ENCODE data around the gene LALBA. TPM values are rescaled to one million over a fixed set of nuclear protein-coding genes. Genes with fewer than 3 reads are reported as not detected.
"Not testable (repeated sequence)": the region's sequence is repeated elsewhere in the genome, so short reads cannot be mapped to it uniquely, and the experiment has no call there.

Gene LALBA
- total and polyA plus RNA-seq, 9 of the 15 experiments (the other 6 are each of a cell fraction or from before 2014, with no cell fraction given), result 0.21 TPM; not detected in 8

- POLR2A ChIA-PET, FAIRE-seq: not testable (repeated sequence)
Observed at GRCh38 chr12:48520381-48520780, 49.5 kb downstream of the LALBA start.

More at GRCh38 chr12:48520381-48520780, 49.5 kb downstream of the LALBA start:
- H3K9ac ChIP-seq (ENCODE audit: insufficient read depth in 1 of 2, low read depth in 2 of 2, low read length in 2 of 2); ATAC-seq; DNase-seq (ENCODE audit: extremely low read depth in 1 of 4, low spot score in 3 of 4); in situ Hi-C loops (cut with MboI); H4K20me1 ChIP-seq (replicated peaks; ENCODE audit: control insufficient read depth, insufficient read depth, low read length); H3K27ac ChIP-seq (ENCODE audit: extremely low read depth, low read depth, low read length); H3K9me3 ChIP-seq (replicated peaks; ENCODE audit: control insufficient read depth, insufficient read depth, low read depth, low read length); H3K4me2 ChIP-seq (ENCODE audit: insufficient read depth, low read length); H3K79me2 ChIP-seq (ENCODE audit: control insufficient read depth, insufficient read depth, low read length); H3K9me1 ChIP-seq (ENCODE audit: control insufficient read depth, insufficient read depth, low read length); H3K27me3 ChIP-seq (ENCODE audit: control insufficient read depth in 2 of 2, insufficient read depth in 2 of 2, low read length in 2 of 2); CTCF ChIA-PET (ENCODE audit: low intra/inter-chr PET ratio); H3K36me3 ChIP-seq (ENCODE audit: control insufficient read depth, insufficient read depth, low read length); intact Hi-C loops (cut with micrococcal nuclease); BruUV-seq (replicated peaks); H2AFZ ChIP-seq (ENCODE audit: low read depth, low read length); H3K4me3 ChIP-seq; H3K4me1 ChIP-seq (replicated peaks in 1 of 2; ENCODE audit: control insufficient read depth in 2 of 2, insufficient read depth in 2 of 2, low read length in 2 of 2): not testable (repeated sequence)
- 0% methylated on average over 2 of the region's 24 CpGs for WGBS (ENCODE audit: insufficient coverage, low coverage, missing lambda C conversion rate)

Other genes with a start within 250 kb of the LALBA start
Only the 7 nearest of the 8 such genes appear.
- gene ZNF641, start 219.1 kb downstream of the LALBA start, total RNA-seq (2014; rRNA removed), result 11.3 and 12.2 TPM in 2 replicates
- 10.5 and 12.3 TPM in 2 replicates for gene ZNF641, start 219.1 kb downstream of the LALBA start, total RNA-seq (2014; rRNA removed; fragmentation: Illumina TruSeq; extraction: Trizol)
- 13.6 and 15.6 TPM in 2 replicates for gene ZNF641, start 219.1 kb downstream of the LALBA start, total RNA-seq (2015; rRNA removed; fragmentation: Illumina TruSeq; extraction: Trizol)
- gene ZNF641, start 219.1 kb downstream of the LALBA start, total RNA-seq (2021), result 10.3 and 13.2 TPM in 2 replicates
- 3.4 and 9.2 TPM in 2 replicates for gene ZNF641, start 219.1 kb downstream of the LALBA start, polyA plus RNA-seq (2011; rRNA removed)
- 8.8 and 10.8 TPM in 2 replicates for gene ZNF641, start 219.1 kb downstream of the LALBA start, polyA plus RNA-seq (2014; fragmentation: Illumina TruSeq; extraction: Trizol)
- 1 to 10 TPM; 2.5 to 3.0 TPM for gene ZNF641, start 219.1 kb downstream of the LALBA start, polyA plus RNA-seq (2014; fragmentation: Nextera tagmentation; extraction: Ambion mirVana)
- gene ZNF641, start 219.1 kb downstream of the LALBA start, polyA plus RNA-seq (2014; rRNA removed), result 6.9 and 7.4 TPM in 2 replicates
- gene ANP32D, start 97.5 kb downstream of the LALBA start, total RNA-seq (2014; rRNA removed), result not detected in 2 replicates
- not detected in 2 replicates for gene ANP32D, start 97.5 kb downstream of the LALBA start, total RNA-seq (2014; rRNA removed; fragmentation: Illumina TruSeq; extraction: Trizol)
- gene ANP32D, start 97.5 kb downstream of the LALBA start, total RNA-seq (2015; rRNA removed; fragmentation: Illumina TruSeq; extraction: Trizol), result not detected in 2 replicates
- gene ANP32D, start 97.5 kb downstream of the LALBA start, total RNA-seq (2021), result not detected in 2 replicates
- not detected in 2 replicates for gene ANP32D, start 97.5 kb downstream of the LALBA start, polyA plus RNA-seq (2011; rRNA removed)
- not detected in 2 replicates for gene ANP32D, start 97.5 kb downstream of the LALBA start, polyA plus RNA-seq (2014; fragmentation: Illumina TruSeq; extraction: Trizol)
- gene ANP32D, start 97.5 kb downstream of the LALBA start, polyA plus RNA-seq (2014; fragmentation: Nextera tagmentation; extraction: Ambion mirVana), result not detected
- gene ANP32D, start 97.5 kb downstream of the LALBA start, polyA plus RNA-seq (2014; rRNA removed), result not detected in 2 replicates
- not detected in 2 replicates for gene C12orf54, start 87.5 kb downstream of the LALBA start, total RNA-seq (2014; rRNA removed)
- gene C12orf54, start 87.5 kb downstream of the LALBA start, total RNA-seq (2014; rRNA removed; fragmentation: Illumina TruSeq; extraction: Trizol), result not detected in 2 replicates
- gene C12orf54, start 87.5 kb downstream of the LALBA start, total RNA-seq (2015; rRNA removed; fragmentation: Illumina TruSeq; extraction: Trizol), result not detected in 2 replicates
- gene C12orf54, start 87.5 kb downstream of the LALBA start, total RNA-seq (2021), result not detected in 2 replicates
- gene C12orf54, start 87.5 kb downstream of the LALBA start, polyA plus RNA-seq (2011; rRNA removed), result not detected in 2 replicates
- not detected in 2 replicates for gene C12orf54, start 87.5 kb downstream of the LALBA start, polyA plus RNA-seq (2014; fragmentation: Illumina TruSeq; extraction: Trizol)
- not detected for gene C12orf54, start 87.5 kb downstream of the LALBA start, polyA plus RNA-seq (2014; fragmentation: Nextera tagmentation; extraction: Ambion mirVana)
- not detected in 2 replicates for gene C12orf54, start 87.5 kb downstream of the LALBA start, polyA plus RNA-seq (2014; rRNA removed)
- gene OR8S1, start 44.4 kb downstream of the LALBA start, total RNA-seq (2014; rRNA removed), result not detected in 2 replicates
- gene OR8S1, start 44.4 kb downstream of the LALBA start, total RNA-seq (2014; rRNA removed; fragmentation: Illumina TruSeq; extraction: Trizol), result not detected in 2 replicates
- not detected in 2 replicates for gene OR8S1, start 44.4 kb downstream of the LALBA start, total RNA-seq (2015; rRNA removed; fragmentation: Illumina TruSeq; extraction: Trizol)
- gene OR8S1, start 44.4 kb downstream of the LALBA start, total RNA-seq (2021), result not detected in 2 replicates
- gene OR8S1, start 44.4 kb downstream of the LALBA start, polyA plus RNA-seq (2011; rRNA removed), result not detected in 2 replicates
- gene OR8S1, start 44.4 kb downstream of the LALBA start, polyA plus RNA-seq (2014; fragmentation: Illumina TruSeq; extraction: Trizol), result not detected in 2 replicates
- not detected for gene OR8S1, start 44.4 kb downstream of the LALBA start, polyA plus RNA-seq (2014; fragmentation: Nextera tagmentation; extraction: Ambion mirVana)
- not detected in 2 replicates for gene OR8S1, start 44.4 kb downstream of the LALBA start, polyA plus RNA-seq (2014; rRNA removed)
- gene KANSL2, start 112.2 kb upstream of the LALBA start, total RNA-seq (2014; rRNA removed), result 41.1 and 43.8 TPM in 2 replicates
- 65.0 and 70.3 TPM in 2 replicates for gene KANSL2, start 112.2 kb upstream of the LALBA start, total RNA-seq (2014; rRNA removed; fragmentation: Illumina TruSeq; extraction: Trizol)
- gene KANSL2, start 112.2 kb upstream of the LALBA start, total RNA-seq (2015; rRNA removed; fragmentation: Illumina TruSeq; extraction: Trizol), result 48.1 and 55.4 TPM in 2 replicates
- gene KANSL2, start 112.2 kb upstream of the LALBA start, total RNA-seq (2021), result 43.6 and 44.8 TPM in 2 replicates
- 60.3 and 63.9 TPM in 2 replicates for gene KANSL2, start 112.2 kb upstream of the LALBA start, polyA plus RNA-seq (2011; rRNA removed)
- gene KANSL2, start 112.2 kb upstream of the LALBA start, polyA plus RNA-seq (2014; fragmentation: Illumina TruSeq; extraction: Trizol), result 45.6 and 48.5 TPM in 2 replicates
- gene KANSL2, start 112.2 kb upstream of the LALBA start, polyA plus RNA-seq (2014; fragmentation: Nextera tagmentation; extraction: Ambion mirVana), result 10 to 100 TPM; 80.0 to 89.8 TPM
- 51.6 and 57.6 TPM in 2 replicates for gene KANSL2, start 112.2 kb upstream of the LALBA start, polyA plus RNA-seq (2014; rRNA removed)
- 17.1 and 24.0 TPM in 2 replicates for gene CCNT1, start 146.7 kb upstream of the LALBA start, total RNA-seq (2014; rRNA removed)
- gene CCNT1, start 146.7 kb upstream of the LALBA start, total RNA-seq (2014; rRNA removed; fragmentation: Illumina TruSeq; extraction: Trizol), result 51.0 and 60.3 TPM in 2 replicates
- 37.6 and 39.0 TPM in 2 replicates for gene CCNT1, start 146.7 kb upstream of the LALBA start, total RNA-seq (2015; rRNA removed; fragmentation: Illumina TruSeq; extraction: Trizol)
- gene CCNT1, start 146.7 kb upstream of the LALBA start, total RNA-seq (2021), result 52.4 and 53.9 TPM in 2 replicates
- gene CCNT1, start 146.7 kb upstream of the LALBA start, polyA plus RNA-seq (2011; rRNA removed), result 44.4 and 49.7 TPM in 2 replicates
- gene CCNT1, start 146.7 kb upstream of the LALBA start, polyA plus RNA-seq (2014; fragmentation: Illumina TruSeq; extraction: Trizol), result 27.1 and 33.4 TPM in 2 replicates
- gene CCNT1, start 146.7 kb upstream of the LALBA start, polyA plus RNA-seq (2014; fragmentation: Nextera tagmentation; extraction: Ambion mirVana), result 10 to 100 TPM in 1 of 2 experiments, 1 to 10 TPM in 1; 9.7 to 10.5 TPM
- gene CCNT1, start 146.7 kb upstream of the LALBA start, polyA plus RNA-seq (2014; rRNA removed), result 18.2 and 18.5 TPM in 2 replicates
- 0.33 and 0.41 TPM in 2 replicates for gene ADCY6, start 219.0 kb upstream of the LALBA start, total RNA-seq (2014; rRNA removed)
- 0.19 and 0.33 TPM in 2 replicates for gene ADCY6, start 219.0 kb upstream of the LALBA start, total RNA-seq (2014; rRNA removed; fragmentation: Illumina TruSeq; extraction: Trizol)
- gene ADCY6, start 219.0 kb upstream of the LALBA start, total RNA-seq (2015; rRNA removed; fragmentation: Illumina TruSeq; extraction: Trizol), result 0.34 and 0.54 TPM in 2 replicates
- 0.87 and 1.0 TPM in 2 replicates for gene ADCY6, start 219.0 kb upstream of the LALBA start, total RNA-seq (2021)
- gene ADCY6, start 219.0 kb upstream of the LALBA start, polyA plus RNA-seq (2011; rRNA removed), result 0.65 and 1.7 TPM in 2 replicates
- gene ADCY6, start 219.0 kb upstream of the LALBA start, polyA plus RNA-seq (2014; fragmentation: Illumina TruSeq; extraction: Trizol), result 0.59 and 0.89 TPM in 2 replicates
- gene ADCY6, start 219.0 kb upstream of the LALBA start, polyA plus RNA-seq (2014; fragmentation: Nextera tagmentation; extraction: Ambion mirVana), result under 1 TPM; 0.01 to 0.10 TPM
- 0.49 and 0.53 TPM in 2 replicates for gene ADCY6, start 219.0 kb upstream of the LALBA start, polyA plus RNA-seq (2014; rRNA removed)